Astrocyte (in vitro differentiated cells and primary cell): Measurements from ENCODE around the gene MKLN1. TPM values are rescaled to one million over a fixed set of nuclear protein-coding genes. Genes with fewer than 3 reads are reported as not detected.

Experiments
- DNase-seq: peaks from one replicate; pipeline ENCODE4 v3.0.0-alpha.2; 2010; ENCODE audit warnings: low read depth
- FAIRE-seq: peaks from 2 replicates; lab custom pipeline; 2011; peaks lifted over from hg19 to GRCh38; lab: Jason Lieb, UNC
- H2AFZ ChIP-seq: 2 replicates; pipeline ENCODE4 v1.6.0; 2012; ENCODE audit warnings: low read depth, low read length, inconsistent platforms
- H3K27ac ChIP-seq: 2 replicates; pipeline ENCODE4 v1.5.1; 2011; ENCODE audit warnings: low read depth, low read length, inconsistent platforms
- H3K27me3 ChIP-seq: 2 replicates; pipeline ENCODE4 v1.6.0; 2011; ENCODE audit warnings: low read length, inconsistent platforms; ENCODE audit not compliant: insufficient read depth
- H3K36me3 ChIP-seq: 2 replicates; pipeline ENCODE4 v1.5.1; 2011; ENCODE audit warnings: low read length, inconsistent platforms; ENCODE audit not compliant: insufficient read depth
- H3K4me1 ChIP-seq: 2 replicates; pipeline ENCODE4 v1.5.1; 2011; ENCODE audit warnings: low read length, inconsistent platforms; ENCODE audit not compliant: insufficient read depth
- H3K4me2 ChIP-seq: 2 replicates; pipeline ENCODE4 v1.6.0; 2012; ENCODE audit warnings: low read length, inconsistent platforms
- H3K4me3 ChIP-seq: 2 replicates; pipeline ENCODE4 v1.5.1; 2011; ENCODE audit warnings: low read depth, mild to moderate bottlenecking, low read length, inconsistent platforms; ENCODE audit not compliant: insufficient read depth
- H3K79me2 ChIP-seq: 2 replicates; pipeline ENCODE4 v1.6.0; 2012; ENCODE audit warnings: mild to moderate bottlenecking, low read length, inconsistent platforms; ENCODE audit not compliant: insufficient read depth
- H3K9ac ChIP-seq: 2 replicates; pipeline ENCODE4 v1.6.0; 2012; ENCODE audit warnings: mild to moderate bottlenecking, low read length, inconsistent platforms
- H3K9me3 ChIP-seq: 2 replicates; pipeline ENCODE4 v1.5.1; 2012; ENCODE audit warnings: low read depth, mild to moderate bottlenecking, low read length, inconsistent platforms; ENCODE audit not compliant: insufficient read depth
- H4K20me1 ChIP-seq: 2 replicates; pipeline ENCODE4 v1.6.0; 2012; ENCODE audit warnings: low read length, inconsistent platforms; ENCODE audit not compliant: insufficient read depth
- H3K27ac Mint-ChIP-seq: one replicate; pipeline ENCODE4 v1.8.0; 2021; ENCODE audit warnings: mild to moderate bottlenecking, mixed read lengths; ENCODE audit not compliant: unreplicated experiment
- H3K27me3 Mint-ChIP-seq: one replicate; pipeline ENCODE4 v1.8.0; 2021; ENCODE audit warnings: low read depth, mixed read lengths; ENCODE audit not compliant: unreplicated experiment
- H3K36me3 Mint-ChIP-seq: one replicate; pipeline ENCODE4 v1.8.0; 2021; ENCODE audit warnings: low read depth, mixed read lengths; ENCODE audit not compliant: unreplicated experiment
- H3K4me1 Mint-ChIP-seq: one replicate; pipeline ENCODE4 v1.8.0; 2021; ENCODE audit warnings: low read depth, mixed read lengths; ENCODE audit not compliant: unreplicated experiment
- H3K4me3 Mint-ChIP-seq: one replicate; pipeline ENCODE4 v1.8.0; 2021; ENCODE audit warnings: mild to moderate bottlenecking, moderate library complexity, mixed read lengths; ENCODE audit not compliant: unreplicated experiment
- H3K9me3 Mint-ChIP-seq: one replicate; pipeline ENCODE4 v1.8.0; 2021; ENCODE audit warnings: mild to moderate bottlenecking, mixed read lengths; ENCODE audit not compliant: unreplicated experiment
- CTCF ChIP-seq: IDR thresholded peaks from 2 replicates; pipeline ENCODE4 v1.5.1; 2011; ENCODE audit warnings: low read depth, mild to moderate bottlenecking, inconsistent platforms, low read length, moderate library complexity; ENCODE audit not compliant: insufficient read depth
- EZH2 ChIP-seq: IDR thresholded peaks from 2 replicates; pipeline ENCODE4 v1.6.1; 2012; ENCODE audit warnings: mild to moderate bottlenecking, low read length, inconsistent platforms; ENCODE audit not compliant: insufficient read depth
- total RNA-seq: library from RNA; stranded (reverse); gene quantifications from 2 replicates; pipeline ENCODE4 v1.2.1, GENCODE V29; 2021

Gene MKLN1
- total RNA-seq, 1 donor from 2014 or later = 48.0 TPM

DNA sequence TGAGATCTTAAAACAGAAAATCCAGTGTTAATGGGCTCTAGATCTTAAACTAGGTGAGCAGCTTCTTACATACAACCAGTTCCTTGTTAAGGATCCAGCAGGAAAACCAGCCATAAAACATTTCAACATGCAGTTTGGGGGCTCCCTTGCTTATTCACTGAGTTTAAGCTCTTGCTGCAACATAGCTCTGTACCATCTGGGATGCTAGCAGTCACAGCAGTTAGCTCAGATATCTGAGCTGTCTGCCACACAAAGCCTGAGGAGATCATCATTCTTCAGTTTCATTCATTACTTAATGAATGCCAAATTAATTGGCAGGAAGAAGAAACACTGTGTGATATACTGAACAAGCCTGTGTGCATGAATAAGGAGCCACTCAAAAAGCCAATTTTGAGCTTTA, 165.9 kb downstream of the MKLN1 start:
- Histone ChIP-seq H3K36me3 (peaks cover 7% of the 10 kb centered on the region), H4K20me1 (no peaks in the 10 kb centered on the region), H3K79me2 (no peaks in the 10 kb centered on the region), H3K4me2 (no peak overlapping the region), H2AFZ (no peak overlapping the region), H3K9ac (no peak overlapping the region), H3K27ac (no peak overlapping the region), H3K4me1 (no peaks in the 10 kb centered on the region), H3K27me3 (no peaks in the 10 kb centered on the region), H3K4me3 (no peak overlapping the region), H3K9me3 (no peaks in the 10 kb centered on the region)
- no peak for TF ChIP-seq EZH2
- no peak for TF ChIP-seq CTCF
- H3K27ac Mint-ChIP-seq = no peak overlapping the region
- DNase-seq = no peak
- H3K4me3 Mint-ChIP-seq = no peak overlapping the region
- H3K9me3 Mint-ChIP-seq = no peaks in the 10 kb centered on the region
- no peaks in the 10 kb centered on the region for H3K27me3 Mint-ChIP-seq
- H3K4me1 Mint-ChIP-seq = peaks cover 32% of the 10 kb centered on the region
- FAIRE-seq = no peak
- H3K36me3 Mint-ChIP-seq = peaks cover 6% of the 10 kb centered on the region

DNA sequence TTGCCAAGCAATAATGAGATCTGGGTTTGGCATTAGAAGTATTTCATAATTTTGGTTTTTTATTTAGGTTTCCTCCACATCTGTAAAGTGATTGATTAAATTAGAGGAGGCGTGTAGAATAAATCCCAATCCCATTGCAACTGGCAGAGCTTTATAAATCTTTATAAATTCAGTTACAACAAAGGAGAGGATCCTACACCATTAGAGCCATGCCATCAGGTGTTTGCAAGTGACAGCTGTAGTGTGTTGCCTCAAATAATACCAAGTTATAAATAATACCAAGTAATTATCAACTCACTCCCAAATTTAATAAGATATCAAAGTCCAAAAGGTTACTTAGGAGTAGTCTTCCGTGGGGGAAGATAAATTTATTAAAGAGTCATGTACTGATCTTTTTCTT, 166.5 kb downstream of the MKLN1 start:
- no peak for FAIRE-seq
- H3K36me3 Mint-ChIP-seq = peaks cover 6% of the 10 kb centered on the region
- Histone ChIP-seq H3K9ac (no peak overlapping the region), H3K4me2 (no peak overlapping the region), H3K27ac (no peak overlapping the region), H3K79me2 (no peaks in the 10 kb centered on the region), H4K20me1 (no peaks in the 10 kb centered on the region), H3K4me3 (no peak overlapping the region), H3K4me1 (no peaks in the 10 kb centered on the region), H3K9me3 (no peaks in the 10 kb centered on the region), H2AFZ (no peak overlapping the region), H3K36me3 (peaks cover 7% of the 10 kb centered on the region), H3K27me3 (no peaks in the 10 kb centered on the region)
- peaks cover 30% of the 10 kb centered on the region for H3K4me1 Mint-ChIP-seq
- H3K27me3 Mint-ChIP-seq = no peaks in the 10 kb centered on the region
- no peak overlapping the region for H3K27ac Mint-ChIP-seq
- H3K9me3 Mint-ChIP-seq = no peaks in the 10 kb centered on the region
- H3K4me3 Mint-ChIP-seq = no peak overlapping the region
- no peak for DNase-seq
- no peak for TF ChIP-seq EZH2
- no peak for TF ChIP-seq CTCF

GRCh38 chr7:131495669-131496498, 168.2 kb downstream of the MKLN1 start:
- Histone ChIP-seq H2AFZ (no peak overlapping the region), H3K9me3 (no peaks in the 10 kb centered on the region), H3K4me1 (no peaks in the 10 kb centered on the region), H3K9ac (no peak overlapping the region), H3K4me2 (no peak overlapping the region), H3K36me3 (peaks cover 6% of the 10 kb centered on the region), H3K79me2 (no peaks in the 10 kb centered on the region), H3K4me3 (no peak overlapping the region), H4K20me1 (no peaks in the 10 kb centered on the region), H3K27ac (no peak overlapping the region), H3K27me3 (no peaks in the 10 kb centered on the region)
- Mint-ChIP-seq H3K27me3 (no peaks in the 10 kb centered on the region), H3K36me3 (peaks cover 6% of the 10 kb centered on the region), H3K4me1 (peaks cover 29% of the 10 kb centered on the region), H3K9me3 (no peaks in the 10 kb centered on the region), H3K27ac (no peak overlapping the region), H3K4me3 (no peak overlapping the region)
- no peak for FAIRE-seq
- DNase-seq = no peak
- TF ChIP-seq EZH2 (no peak), CTCF (no peak)
